AG04449 (cell line): ENCODE data around the gene DGKE.

ENCODE experiments used
- CTCF ChIA-PET: fragments of 350-600 bp; formaldehyde crosslinking; extraction: SDS; loops from one replicate; lab custom pipeline; 2021; ENCODE audit warnings: antibody characterized with exemption; lab: Yijun Ruan, JAX
- POLR2A ChIA-PET: fragments of 400-600, 350-600 bp; formaldehyde crosslinking; extraction: SDS; loops from one replicate; lab custom pipeline; 2020; ENCODE audit warnings: antibody characterized with exemption, inconsistent platforms; lab: Yijun Ruan, JAX
- DNase-seq: peaks from one replicate; pipeline ENCODE4 v3.0.0-alpha.2; 2010; ENCODE audit warnings: low read depth, low spot score
- H3K4me3 ChIP-seq: 2 replicates; pipeline ENCODE4 v1.5.1; 2011; ENCODE audit warnings: low read depth, mild to moderate bottlenecking, control low read depth, low read length
- CTCF ChIP-seq: IDR thresholded peaks from one replicate; pipeline ENCODE4 v1.5.1; 2011; ENCODE audit warnings: mild to moderate bottlenecking, moderate library complexity, low read length, control low read depth, inconsistent platforms; ENCODE audit not compliant: insufficient read depth; ENCODE audit errors: missing control alignments

The DGKE gene

GRCh38 chr17:56845934-56846333, 12.0 kb downstream of the DGKE start:
- ChIA-PET POLR2A (no interaction called here), CTCF (interaction anchor here (0.7 kb wide), 1 partner anchor 9 kb away, joined by 3 read pairs; no protein-coding TSS in a partner anchor)

GRCh38 chr17:56847106-56847505, 13.2 kb downstream of the DGKE start:
- H3K4me3 ChIP-seq = no peak overlapping the region
- ChIA-PET CTCF (interaction anchor here (1.2 kb wide), 1 partner anchor 27 kb away, joined by 3 read pairs; no protein-coding TSS in a partner anchor), POLR2A (no interaction called here)
- TF ChIP-seq CTCF = no peak
- DNase-seq = no peak

More at GRCh38 chr17:56845934-56846333, 12.0 kb downstream of the DGKE start:
- TF ChIP-seq CTCF = no peak
- DNase-seq = no peak
- H3K4me3 ChIP-seq = no peak overlapping the region

- CTCF ChIA-PET = no interaction called here
- H3K4me3 ChIP-seq = no peak overlapping the region
- POLR2A ChIA-PET = no interaction called here
- no peak for DNase-seq
- TF ChIP-seq CTCF = no peak
Measured at GRCh38 chr17:56849131-56849530, 15.2 kb downstream of the DGKE start.

GRCh38 chr17:56850591-56850990, 16.6 kb downstream of the DGKE start:
- ChIA-PET POLR2A (no interaction called here), CTCF (no interaction called here)
- no peak for DNase-seq
- TF ChIP-seq CTCF = no peak
- no peak overlapping the region for H3K4me3 ChIP-seq

GRCh38 chr17:56851008-56851407, 17.1 kb downstream of the DGKE start:
- POLR2A ChIA-PET = no interaction called here
- H3K4me3 ChIP-seq = no peak overlapping the region
- CTCF ChIA-PET = interaction anchor here (1.0 kb wide), 1 partner anchor 17 kb away, joined by 3 read pairs; no protein-coding TSS in a partner anchor
- TF ChIP-seq CTCF = no peak
- DNase-seq = no peak

- POLR2A ChIA-PET = no interaction called here
- no peak overlapping the region for H3K4me3 ChIP-seq
- no peak for TF ChIP-seq CTCF
- DNase-seq = no peak
- CTCF ChIA-PET = no interaction called here
Measured at GRCh38 chr17:56861899-56862298, 27.9 kb downstream of the DGKE start.
